ENCODE data around the gene UBN2. TPM values are rescaled to one million over a fixed set of nuclear protein-coding genes. Genes with fewer than 3 reads are reported as not detected.

The UBN2 gene
- total RNA-seq, 1 donor from 2014 or later, result 13.5 TPM

DNA sequence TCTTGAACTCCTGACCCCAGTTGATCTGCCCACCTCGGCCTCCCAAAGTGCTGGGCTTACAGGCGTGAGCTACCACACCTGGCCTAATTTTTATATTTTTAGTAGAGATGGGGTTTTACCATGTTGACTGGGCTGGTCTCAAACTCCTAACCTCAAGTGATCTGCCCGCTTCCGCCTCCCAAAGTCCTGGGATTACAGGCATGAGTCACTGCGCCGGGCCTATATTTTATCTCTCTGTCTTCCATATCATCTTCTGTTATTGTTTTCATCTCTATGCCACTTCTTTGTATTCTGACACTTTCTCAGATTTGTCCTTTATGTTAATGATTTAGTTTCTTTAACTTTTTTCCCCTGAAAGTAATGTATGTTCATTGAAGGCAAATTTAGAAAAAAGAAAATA lies 55.1 kb downstream of the UBN2 start:
- Mint-ChIP-seq H3K9me3 (ENCODE audit: low read depth) (no peaks in the 10 kb centered on the region), H3K4me1 (ENCODE audit: low read depth) (no peaks in the 10 kb centered on the region), H3K27ac (ENCODE audit: unreplicated experiment) (no peak overlapping the region), H3K27me3 (ENCODE audit: low read depth) (no peaks in the 10 kb centered on the region), H3K4me3 (ENCODE audit: unreplicated experiment) (no peak overlapping the region), H3K36me3 (ENCODE audit: low read depth) (peaks cover 32% of the 10 kb centered on the region)
- DNase-seq (ENCODE audit: low spot score), result no peak
- TF ChIP-seq, protein P1, sequence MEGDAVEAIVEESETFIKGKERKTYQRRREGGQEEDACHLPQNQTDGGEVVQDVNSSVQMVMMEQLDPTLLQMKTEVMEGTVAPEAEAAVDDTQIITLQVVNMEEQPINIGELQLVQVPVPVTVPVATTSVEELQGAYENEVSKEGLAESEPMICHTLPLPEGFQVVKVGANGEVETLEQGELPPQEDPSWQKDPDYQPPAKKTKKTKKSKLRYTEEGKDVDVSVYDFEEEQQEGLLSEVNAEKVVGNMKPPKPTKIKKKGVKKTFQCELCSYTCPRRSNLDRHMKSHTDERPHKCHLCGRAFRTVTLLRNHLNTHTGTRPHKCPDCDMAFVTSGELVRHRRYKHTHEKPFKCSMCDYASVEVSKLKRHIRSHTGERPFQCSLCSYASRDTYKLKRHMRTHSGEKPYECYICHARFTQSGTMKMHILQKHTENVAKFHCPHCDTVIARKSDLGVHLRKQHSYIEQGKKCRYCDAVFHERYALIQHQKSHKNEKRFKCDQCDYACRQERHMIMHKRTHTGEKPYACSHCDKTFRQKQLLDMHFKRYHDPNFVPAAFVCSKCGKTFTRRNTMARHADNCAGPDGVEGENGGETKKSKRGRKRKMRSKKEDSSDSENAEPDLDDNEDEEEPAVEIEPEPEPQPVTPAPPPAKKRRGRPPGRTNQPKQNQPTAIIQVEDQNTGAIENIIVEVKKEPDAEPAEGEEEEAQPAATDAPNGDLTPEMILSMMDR (IDR thresholded peaks at IDR 0.05), result no peak

DNA sequence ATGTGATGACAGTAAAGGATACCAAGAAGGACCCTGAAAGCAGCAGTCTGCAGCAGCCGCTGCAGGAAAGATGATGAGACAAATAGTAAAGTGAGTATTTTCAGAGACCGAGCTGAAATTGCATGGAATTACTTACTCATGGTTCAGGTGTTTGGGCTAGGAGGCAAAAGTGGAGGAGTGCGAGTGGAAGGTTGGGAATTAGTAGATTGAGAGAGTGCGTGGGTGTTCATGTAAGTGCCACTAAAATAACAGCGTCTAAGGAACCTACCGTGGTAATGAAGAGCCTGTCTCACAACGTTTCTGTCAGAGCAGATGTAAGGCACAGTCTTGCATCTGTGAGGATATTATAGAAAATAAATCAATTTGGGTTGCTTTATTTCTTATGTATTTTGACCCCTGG lies 61.8 kb downstream of the UBN2 start:
- Mint-ChIP-seq H3K27me3 (ENCODE audit: low read depth) (no peaks in the 10 kb centered on the region), H3K9me3 (ENCODE audit: low read depth) (no peaks in the 10 kb centered on the region), H3K27ac (ENCODE audit: unreplicated experiment) (no peak overlapping the region), H3K4me1 (ENCODE audit: low read depth) (no peaks in the 10 kb centered on the region), H3K36me3 (ENCODE audit: low read depth) (peaks cover 16% of the 10 kb centered on the region), H3K4me3 (ENCODE audit: unreplicated experiment) (no peak overlapping the region)
- no peak for DNase-seq (ENCODE audit: low spot score)
- TF ChIP-seq, protein P1 (IDR thresholded peaks at IDR 0.05), result no peak

DNA sequence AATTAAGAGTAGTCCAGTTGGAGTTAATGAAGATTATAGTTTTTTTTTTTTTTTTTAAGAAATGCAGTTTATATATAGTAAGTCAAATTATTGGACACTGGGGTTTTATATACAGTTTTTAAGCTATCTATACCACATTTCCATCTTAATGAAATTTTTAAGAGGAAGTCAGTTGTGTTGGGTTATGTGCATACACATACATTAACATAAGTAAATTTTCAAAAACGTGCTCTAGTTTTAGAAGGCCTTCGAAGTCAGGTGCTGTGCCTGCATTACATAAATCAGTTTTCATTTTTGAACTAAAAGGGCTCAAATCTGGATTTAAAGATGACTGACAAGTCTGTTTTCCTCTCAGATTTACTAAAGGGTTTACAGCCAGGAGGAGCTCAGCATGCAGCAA lies 62.5 kb downstream of the UBN2 start:
- no peak overlapping the region for H3K27ac Mint-ChIP-seq (ENCODE audit: unreplicated experiment)
- no peak overlapping the region for H3K4me3 Mint-ChIP-seq (ENCODE audit: unreplicated experiment)

DNA sequence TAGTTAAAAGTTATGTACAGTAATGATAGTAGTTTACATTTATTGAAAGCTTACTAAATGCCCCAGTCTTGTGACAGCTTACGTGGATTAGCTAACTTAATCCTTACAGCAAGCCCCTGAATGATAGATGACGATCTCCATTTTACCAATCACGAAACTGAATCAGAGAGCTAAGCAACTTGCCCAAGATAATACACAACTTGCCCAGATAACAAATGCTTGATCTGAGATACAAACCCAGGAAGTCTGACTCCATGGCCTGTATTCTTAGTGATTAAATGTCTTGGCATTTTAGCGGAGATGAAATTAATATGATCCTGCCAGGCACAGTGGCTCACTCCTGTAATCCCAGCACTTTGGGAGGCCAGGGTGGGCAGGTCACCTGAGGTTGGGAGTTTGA lies 63.2 kb downstream of the UBN2 start:
- no peaks in the 10 kb centered on the region for H3K9me3 Mint-ChIP-seq (ENCODE audit: low read depth)
- H3K4me3 Mint-ChIP-seq (ENCODE audit: unreplicated experiment), result no peak overlapping the region
- DNase-seq (ENCODE audit: low spot score), result no peak
- no peaks in the 10 kb centered on the region for H3K27me3 Mint-ChIP-seq (ENCODE audit: low read depth)
- no peak overlapping the region for H3K27ac Mint-ChIP-seq (ENCODE audit: unreplicated experiment)
- H3K4me1 Mint-ChIP-seq (ENCODE audit: low read depth), result no peaks in the 10 kb centered on the region
- TF ChIP-seq, protein P1 (IDR thresholded peaks at IDR 0.05), result no peak
- H3K36me3 Mint-ChIP-seq (ENCODE audit: low read depth), result peaks cover 13% of the 10 kb centered on the region

More for the DNA sequence above, 62.5 kb downstream of the UBN2 start:
- Mint-ChIP-seq H3K4me1 (ENCODE audit: low read depth) (no peaks in the 10 kb centered on the region), H3K9me3 (ENCODE audit: low read depth) (no peaks in the 10 kb centered on the region), H3K27me3 (ENCODE audit: low read depth) (no peaks in the 10 kb centered on the region), H3K36me3 (ENCODE audit: low read depth) (peaks cover 13% of the 10 kb centered on the region)
- TF ChIP-seq, protein P1 (IDR thresholded peaks at IDR 0.05), result no peak
- DNase-seq (ENCODE audit: low spot score), result no peak

DNA sequence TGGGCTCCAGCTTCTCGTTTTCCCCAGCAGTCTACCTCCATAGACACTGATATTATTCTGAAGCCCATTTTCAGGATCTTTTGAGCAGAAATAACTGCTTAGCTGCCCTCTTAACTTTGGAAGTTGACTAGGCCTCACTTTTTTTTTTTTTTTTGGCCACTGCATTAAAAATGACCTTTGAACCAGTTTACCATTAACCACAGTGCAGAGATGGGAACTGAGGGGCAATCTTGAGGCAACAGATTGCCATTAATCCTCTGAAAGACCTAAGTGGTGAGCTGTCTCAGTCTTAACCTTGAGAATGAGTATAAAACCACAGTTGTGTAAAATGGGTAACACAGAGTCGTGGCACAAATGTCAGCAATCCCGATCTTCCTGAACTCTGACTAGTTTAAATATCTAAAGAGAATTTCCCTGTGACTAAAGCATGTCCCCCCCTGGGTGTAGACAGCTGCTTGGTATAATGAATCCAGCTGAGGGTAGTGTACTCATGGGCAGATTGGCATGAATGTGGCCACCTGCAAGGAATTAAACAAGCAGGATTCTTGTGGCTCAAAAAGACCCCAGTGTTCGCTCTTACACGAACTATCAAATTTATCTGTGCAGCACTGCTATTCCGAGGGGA lies 64.0 kb downstream of the UBN2 start:
- DNase-seq (ENCODE audit: low spot score), result no peak
- Mint-ChIP-seq H3K27ac (ENCODE audit: unreplicated experiment) (no peak overlapping the region), H3K9me3 (ENCODE audit: low read depth) (no peaks in the 10 kb centered on the region), H3K4me1 (ENCODE audit: low read depth) (peaks cover 8% of the 10 kb centered on the region), H3K36me3 (ENCODE audit: low read depth) (peaks cover 13% of the 10 kb centered on the region), H3K27me3 (ENCODE audit: low read depth) (no peaks in the 10 kb centered on the region), H3K4me3 (ENCODE audit: unreplicated experiment) (no peak overlapping the region)
- TF ChIP-seq, protein P1 (IDR thresholded peaks at IDR 0.05), result no peak
